NCI-H146 (cell line): ENCODE measurements around the gene ANKS1B.
"Not testable (repeated sequence)": the region's sequence is repeated elsewhere in the genome, so short reads cannot be mapped to it uniquely, and the experiment has no call there.

Source experiments
- DNase-seq: peaks from one replicate; lab custom pipeline; 2025; lab: John Stamatoyannopoulos, UW

The ANKS1B gene

DNA sequence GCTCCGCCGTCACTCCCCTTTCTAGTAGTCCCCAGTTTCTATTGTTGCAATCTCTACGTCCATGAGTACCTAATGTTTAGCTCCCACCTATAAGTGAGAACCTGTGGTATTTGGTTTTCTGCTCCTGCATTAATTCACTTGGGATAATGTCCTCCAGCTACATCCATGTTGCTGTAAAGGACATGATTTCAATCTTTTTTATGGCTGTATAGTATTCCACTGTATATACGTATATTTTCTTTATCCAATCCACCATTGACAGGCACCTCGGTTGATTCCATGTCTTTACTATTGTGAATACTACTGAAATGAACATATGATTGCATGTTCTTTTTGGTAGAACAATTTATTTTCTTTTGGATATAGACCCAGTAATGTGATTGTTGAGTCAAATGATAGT, 114.7 kb downstream of the ANKS1B start:
- no peak for DNase-seq

DNA sequence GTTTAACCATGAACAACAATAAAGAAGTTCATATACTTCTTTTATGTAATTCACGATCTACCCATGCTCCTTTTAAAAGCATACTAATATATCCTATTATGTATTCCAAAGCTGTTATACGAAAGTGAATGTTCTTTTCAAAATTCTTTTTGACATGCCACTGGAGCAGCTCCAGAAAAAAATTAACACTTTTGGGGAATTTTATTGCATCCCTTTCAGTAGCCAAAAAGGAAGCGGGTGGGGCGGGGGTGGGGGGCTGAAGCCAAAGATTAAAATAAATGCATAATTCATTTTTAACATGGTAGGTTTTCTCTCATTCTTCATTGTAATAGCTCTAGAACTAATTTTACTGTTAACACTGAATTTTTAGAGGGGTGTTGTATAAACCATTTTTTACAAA, 123.0 kb downstream of the ANKS1B start:
- no peak for DNase-seq

DNA sequence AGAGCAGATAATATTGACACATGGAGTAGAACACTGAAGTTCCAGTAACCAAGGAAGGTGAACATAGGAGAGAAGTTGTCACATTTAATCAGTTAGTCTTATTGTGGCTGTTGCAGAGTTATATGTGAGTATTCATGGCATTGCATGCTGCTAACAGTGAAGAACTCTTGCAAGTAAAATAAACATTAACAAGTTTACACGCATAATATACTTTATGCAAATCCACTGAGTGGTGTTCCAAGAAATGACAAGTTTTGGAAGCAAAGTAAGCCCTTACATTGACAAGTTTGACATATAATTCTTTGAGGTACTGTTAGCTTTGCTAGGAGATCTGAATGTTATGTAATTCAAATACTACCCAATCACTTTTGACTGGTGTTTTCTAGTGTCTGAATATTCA, 125.6 kb downstream of the ANKS1B start:
- no peak for DNase-seq

DNA sequence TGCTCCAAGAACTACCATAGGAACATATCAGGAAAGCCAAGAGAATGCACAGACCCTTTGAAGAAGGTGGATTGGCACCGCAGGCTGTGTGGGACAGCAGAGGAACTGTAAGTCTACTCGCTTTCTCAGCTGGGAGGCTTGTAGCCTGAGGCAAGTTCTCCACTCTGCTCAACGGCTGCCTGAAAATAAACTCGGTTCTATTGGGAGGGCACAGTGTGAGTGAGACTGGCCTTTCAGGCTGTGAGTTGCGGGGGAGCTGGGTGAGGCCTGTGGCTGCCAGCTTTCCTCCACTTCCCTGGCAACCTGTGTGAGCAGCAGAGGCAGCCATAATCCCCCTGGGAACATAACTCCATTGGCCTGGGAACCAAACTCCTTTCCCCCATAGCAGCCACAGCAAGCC, 132.1 kb downstream of the ANKS1B start:
- no peak for DNase-seq

DNA sequence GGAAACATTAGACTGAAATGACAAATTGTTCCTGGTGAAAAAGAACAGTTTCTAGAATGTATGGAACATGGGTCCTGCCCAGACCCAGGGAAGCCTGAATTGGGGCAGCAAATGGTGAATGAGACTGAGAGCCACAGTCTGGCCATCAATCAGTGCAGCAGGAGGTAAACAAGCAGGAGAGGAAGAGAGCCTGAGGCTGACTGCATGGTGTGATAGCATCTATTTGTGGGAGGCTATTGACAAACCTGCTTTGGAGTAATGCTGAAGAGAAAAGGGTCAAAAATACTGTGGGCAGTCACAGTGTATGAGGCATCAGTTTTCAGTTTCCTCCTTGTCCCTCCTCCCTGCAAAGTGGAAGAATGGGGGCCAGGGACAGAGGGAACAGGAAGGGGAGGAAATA, 136.8 kb downstream of the ANKS1B start:
- DNase-seq, result no peak

DNA sequence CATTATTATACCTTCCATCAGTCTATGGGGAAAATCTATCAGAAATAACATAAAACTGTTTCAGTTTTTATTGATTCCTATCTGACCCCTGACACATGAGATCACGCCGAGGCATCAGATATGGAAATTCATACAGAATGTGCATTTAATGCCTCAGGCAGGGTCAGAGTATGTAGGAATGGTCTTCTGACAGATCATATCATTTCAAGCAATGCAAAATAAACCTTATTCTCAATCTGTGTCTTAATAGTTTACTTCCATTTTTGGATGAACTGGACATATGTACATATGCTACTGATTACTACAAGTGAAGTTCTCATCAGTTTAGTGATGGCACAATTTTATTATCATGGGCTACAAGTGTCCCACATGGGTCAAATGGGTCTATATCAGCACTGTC, 150.0 kb downstream of the ANKS1B start:
- DNase-seq, result no peak

DNA sequence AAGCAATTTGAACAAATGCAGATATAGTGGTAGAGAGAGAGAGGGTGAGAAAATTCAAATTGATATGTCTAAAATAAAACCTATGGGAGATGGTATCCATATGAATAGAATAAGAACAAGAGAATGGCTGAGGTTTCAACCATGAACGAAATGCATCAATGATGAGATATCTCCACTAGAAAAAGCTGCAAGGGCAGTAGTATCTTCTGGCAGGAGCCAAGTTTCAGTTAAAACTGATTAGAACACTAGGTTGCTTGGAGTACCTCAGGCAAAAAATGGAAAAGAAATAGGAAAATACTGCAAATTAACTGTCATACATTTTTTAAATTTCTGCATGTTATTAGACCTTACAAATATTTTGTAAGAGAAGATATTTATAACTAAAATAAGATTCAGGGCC, 151.3 kb downstream of the ANKS1B start:
- no peak for DNase-seq

DNA sequence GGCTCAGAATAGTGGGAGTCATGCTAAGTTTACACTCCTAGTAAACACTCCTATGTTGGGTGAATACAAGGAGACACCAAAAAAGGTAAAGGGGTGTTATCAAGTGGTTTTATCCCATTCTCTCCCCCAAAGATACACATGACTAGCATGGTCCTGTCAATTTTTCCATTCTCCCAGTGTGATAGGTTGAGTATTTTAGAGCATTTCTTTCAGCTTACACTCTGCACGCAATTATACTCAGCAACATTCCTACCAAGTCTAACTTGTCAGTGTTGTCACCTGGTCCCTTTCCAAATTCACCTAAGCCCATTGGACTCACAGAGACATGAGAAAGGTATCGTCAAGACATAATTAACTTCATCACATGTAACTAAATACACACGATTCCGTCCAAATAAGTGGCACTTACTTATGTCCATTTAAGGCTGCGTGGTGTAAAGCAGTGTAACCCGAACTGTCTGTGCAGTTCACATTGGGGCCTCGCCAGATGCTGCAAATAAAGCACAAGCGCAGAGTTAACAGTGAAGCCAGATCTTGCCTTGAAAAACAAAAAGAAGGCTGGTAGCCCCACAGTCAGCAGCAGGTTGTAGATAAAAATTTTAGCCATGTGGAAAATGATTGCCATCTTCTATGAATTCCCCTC, 159.7 kb downstream of the ANKS1B start:
- no peak for DNase-seq

DNA sequence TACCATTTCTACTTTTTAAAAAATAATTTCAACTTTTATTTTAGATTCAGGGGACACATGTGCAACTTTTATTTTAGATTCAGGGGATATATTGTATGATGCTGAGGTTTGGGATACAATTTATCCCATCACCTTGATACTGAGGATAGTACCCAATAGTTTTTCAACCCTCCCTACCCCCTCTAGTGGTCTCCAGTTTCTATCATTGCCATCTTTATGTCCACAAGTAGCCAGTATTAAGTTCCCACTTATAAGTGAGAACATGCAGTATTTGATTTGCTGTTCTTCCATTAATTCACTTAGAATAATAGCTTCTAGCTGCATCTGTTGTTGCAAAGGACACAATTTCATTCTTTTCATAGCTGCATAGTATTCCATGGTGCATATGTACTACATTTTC, 162.5 kb downstream of the ANKS1B start:
- no peak for DNase-seq

DNA sequence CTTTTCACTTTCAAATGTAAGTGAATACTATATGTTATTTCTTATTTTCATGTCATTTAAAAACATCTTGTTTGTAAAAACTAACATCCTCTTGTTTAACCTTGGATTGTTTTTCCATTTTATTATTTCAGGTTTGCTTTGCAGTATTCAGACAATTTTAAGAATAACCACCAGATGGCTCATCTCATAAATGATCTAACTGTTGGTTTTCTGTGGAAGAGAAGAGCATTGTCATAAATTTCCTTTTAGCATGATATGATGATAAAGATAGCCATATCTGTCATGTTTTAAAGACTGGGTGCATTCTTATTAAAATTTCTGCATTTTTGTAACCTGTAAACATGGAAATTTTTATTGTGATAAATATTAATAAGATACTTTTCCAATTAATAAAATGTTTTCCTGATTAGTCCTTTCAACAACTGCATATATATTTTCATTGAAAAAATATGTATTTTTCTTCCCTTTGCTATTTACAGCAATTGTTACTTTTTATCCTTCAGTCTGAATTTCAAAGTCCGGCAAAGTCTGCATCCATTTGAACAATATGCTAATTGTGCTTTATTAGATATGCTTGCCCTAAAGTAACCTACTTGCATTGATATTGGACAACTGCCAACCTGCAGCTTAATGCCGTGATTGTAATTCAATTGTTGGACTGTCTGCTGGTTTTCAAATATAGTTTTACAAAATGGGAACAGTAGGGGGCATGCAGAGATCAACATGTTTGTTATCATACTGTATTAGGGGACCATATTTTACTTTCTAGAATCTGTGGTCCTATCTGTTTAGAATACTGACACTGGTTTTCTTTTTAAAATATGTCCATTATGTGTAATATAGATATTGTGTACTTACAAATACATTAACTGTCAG, 173.8 kb downstream of the ANKS1B start:
- DNase-seq, result peak; percentile 80

DNA sequence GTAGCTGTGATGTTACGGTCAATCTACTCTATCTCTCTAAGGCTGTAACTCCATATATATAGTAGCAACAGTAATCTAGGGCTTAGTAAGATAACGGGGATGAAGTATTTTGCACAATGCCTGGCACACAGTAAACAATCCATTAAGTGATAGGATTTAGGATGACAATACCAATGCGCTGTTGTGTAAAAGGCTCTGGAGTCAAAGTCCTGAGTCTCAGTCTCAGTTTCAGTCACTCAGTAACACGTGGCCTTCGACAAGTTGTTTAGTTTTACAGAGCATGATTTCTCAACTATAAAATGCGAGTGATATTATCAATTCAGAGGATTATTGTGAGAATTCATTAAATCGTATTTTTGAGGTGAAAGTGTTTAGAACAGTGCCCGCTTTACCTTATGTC, 174.8 kb downstream of the ANKS1B start:
- DNase-seq, result no peak

DNA sequence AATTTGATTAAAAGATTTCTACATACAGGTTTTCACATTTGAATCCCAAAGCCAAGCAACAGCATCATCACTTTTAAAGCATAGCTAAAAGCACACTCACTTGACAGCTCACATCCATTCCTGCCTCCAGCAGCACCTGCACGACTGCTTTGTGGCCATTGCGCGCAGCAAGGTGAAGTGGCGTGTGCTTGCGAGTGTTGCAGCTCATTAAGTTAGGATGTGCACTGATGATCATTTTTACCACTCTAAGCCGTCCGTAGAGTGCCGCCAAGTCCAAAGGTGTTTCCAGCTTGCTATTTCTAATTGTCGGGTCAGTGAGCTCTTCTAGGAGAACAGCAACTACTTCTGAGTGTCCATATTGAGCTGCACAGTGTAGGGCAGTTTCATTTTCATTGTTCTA, 178.4 kb downstream of the ANKS1B start:
- no peak for DNase-seq

DNA sequence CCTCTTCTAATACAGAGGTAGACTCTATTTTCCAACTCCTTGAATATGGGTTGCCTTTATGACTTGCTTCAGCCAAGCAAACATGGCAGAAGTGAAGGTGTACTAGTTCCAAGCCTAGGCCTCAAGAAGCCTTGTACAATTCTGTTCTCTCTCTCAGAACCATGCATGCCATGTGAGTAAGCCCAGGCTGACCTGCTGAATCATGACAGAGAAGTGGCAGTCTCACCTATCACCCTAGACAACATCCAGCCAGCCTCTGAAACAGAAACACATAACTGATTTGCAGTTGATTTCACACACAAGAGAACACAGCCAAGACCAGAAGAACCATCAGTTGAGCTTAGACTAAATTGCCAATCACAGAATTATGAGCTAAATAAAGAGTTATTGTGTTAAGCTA, 180.0 kb downstream of the ANKS1B start:
- no peak for DNase-seq

DNA sequence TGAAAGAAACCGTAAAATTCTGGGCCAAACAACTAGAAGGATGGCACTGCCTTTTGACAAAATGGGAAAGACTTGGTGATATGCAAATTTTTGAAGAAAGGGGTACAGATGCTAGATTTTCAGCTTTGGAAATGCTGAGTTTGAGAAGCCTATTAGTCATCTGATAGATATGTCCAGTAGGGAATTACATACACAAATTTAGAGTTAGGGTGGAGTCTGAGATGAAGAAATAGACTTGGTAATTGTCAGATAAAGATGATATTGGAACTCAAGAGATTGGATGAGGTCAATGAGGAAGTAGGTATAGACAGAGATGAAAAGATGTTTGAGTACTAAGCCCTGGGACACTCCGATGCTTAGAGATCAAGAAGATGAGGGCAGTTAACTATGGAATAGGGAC, 184.1 kb downstream of the ANKS1B start:
- no peak for DNase-seq

DNA sequence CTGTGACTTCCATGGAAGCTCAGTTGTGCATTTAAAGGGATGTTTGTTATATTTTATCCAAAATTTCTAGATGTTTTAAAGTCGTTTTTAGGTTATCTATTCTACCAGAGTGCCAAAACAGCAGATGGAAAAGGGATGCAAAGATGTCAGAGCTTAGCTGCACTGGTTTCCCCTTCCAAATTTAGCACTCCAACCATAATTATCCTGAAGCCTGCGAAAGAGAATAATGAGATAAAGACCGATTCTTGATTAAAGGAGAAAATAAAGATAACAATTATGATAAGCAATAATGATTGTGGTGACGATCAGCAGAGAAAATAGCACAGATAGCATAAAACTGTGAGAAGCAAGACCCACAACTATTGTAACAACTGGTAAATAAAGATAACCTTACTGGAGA, 186.8 kb downstream of the ANKS1B start:
- not testable (repeated sequence) for DNase-seq

DNA sequence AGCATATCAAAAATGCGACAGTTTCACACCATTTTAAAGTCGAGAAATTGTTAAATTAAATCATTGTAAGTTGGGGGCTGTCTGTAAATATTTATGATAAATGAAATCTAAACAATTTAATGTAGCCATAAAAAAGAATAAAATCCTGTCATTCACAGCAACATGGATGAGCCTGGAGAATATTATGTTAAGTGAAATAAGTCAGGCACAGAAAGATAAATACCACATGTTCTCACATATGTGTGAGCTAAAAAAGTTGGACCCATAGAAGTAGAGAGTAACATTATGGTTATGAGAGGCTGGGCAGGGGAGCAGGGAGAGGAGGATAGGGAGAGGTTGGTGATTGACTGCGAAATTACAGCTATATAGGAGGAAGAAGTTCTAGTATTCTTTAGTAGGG, 201.3 kb downstream of the ANKS1B start:
- DNase-seq, result no peak

DNA sequence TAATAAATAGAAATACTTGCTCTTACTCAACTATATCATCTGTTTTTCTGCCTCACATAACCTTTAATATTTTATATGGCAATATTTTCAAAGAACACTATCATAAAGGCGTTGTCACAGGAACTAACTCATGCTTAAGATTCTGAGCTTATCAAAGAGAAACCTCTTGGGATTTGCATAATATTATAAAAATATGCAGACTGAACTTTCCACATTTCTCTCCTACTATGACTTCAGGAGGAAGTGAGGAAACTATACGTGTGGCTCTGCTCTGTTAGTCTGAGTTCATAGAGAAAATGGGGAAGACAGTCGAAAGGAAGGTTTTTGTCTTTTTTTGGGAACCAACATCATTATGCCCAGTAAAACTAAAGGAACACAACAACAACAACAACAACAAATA, 212.5 kb downstream of the ANKS1B start:
- no peak for DNase-seq

DNA sequence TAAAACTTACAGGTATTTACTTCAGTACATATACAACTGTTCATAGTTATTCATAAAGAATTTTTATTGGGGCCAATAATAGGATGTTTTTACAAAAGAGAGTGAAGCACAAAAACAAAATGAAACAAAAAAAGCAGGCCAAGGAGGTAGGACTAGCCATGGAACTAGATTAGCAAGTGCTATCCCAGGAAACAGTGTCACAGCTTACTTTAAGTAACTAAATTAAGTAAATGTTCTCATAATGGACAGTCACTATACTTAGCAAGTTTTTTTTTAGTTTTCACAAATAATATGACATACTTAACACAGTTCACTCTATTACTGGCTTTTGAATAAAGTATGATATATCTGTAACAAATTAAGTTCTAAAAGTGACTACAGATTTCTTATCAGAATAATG, 213.1 kb downstream of the ANKS1B start:
- DNase-seq, result no peak

DNA sequence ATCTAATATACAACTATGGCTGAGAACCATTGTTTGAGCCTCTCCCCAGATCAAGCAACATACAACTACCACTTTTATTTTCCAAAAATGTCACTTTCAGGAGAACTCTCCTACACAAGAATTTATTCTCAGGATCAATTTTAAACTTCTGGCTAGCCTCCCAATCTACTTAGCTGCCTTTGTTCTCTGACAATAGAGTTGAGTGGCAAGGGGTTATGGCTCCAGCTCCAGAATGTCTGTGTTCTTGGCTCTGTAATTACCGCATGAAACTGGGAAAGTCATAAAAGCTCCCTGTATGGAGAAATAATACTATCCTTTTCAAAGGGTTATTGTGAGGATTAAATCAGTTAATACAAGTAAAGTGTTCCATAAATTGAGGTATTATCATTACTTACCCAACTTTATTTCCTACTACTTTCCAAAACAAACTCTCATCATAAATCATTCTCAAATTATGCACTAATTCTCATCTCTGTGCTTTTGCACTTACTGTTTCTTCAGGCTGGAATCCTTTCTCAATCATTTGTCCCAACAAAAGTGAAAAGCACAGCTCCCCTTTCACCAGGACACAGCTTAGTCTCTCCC, 215.2 kb downstream of the ANKS1B start:
- DNase-seq, result no peak

DNA sequence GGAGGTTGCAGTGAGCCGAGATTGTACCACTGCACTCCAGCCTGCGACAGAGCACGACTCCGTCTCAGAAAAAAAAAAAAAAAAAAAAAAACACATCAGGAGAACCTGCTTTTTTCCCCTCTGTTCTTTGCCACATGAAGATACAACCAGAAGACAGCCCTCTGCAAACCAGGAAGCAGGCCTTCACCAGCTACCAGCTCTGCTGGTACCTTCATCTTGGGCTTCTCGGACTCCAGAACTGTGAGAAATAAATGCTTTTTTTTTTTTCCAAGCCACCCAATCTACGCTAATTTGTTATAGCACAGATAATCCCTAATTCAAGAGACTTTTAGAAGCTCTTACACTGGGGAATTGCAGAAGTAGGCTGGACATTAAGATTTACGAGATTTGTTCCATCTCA, 216.0 kb downstream of the ANKS1B start:
- DNase-seq, result no peak

DNA sequence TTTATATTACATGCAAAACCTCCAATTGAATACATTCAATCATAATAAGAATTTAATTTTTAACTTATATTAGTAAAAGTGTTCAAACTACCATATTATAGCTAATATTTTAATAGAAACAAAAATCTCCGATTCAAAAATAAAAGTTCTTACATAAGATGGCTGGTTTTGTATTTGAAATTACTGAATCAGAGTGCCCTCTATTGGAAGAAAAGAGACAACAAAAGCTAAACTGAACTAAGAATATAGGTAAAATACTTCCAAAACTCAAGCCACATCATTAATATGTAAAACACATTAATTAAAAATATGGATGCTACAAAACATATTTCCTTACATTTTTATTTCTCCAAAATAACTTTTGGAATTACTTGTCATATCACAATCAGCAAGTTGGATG, 216.9 kb downstream of the ANKS1B start:
- DNase-seq, result peak; percentile 1

DNA sequence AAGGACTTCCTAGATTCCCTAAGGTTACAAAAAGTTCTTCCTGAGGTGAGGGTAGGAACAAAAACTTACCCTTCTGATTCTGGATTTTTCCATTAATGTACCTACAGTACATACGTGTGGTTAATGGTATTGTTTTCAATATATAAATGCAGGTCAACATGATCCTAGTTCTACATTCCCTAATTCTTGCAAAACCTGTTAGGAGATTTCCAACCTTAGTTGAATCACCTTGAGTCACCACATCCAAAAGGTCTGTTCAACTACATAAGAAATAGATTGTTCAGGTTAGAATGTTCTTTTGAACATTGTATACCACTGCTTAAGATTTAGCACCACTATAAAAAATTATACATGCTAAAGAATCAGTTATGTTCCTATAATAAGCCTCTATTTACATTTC, 218.3 kb downstream of the ANKS1B start:
- DNase-seq, result no peak

DNA sequence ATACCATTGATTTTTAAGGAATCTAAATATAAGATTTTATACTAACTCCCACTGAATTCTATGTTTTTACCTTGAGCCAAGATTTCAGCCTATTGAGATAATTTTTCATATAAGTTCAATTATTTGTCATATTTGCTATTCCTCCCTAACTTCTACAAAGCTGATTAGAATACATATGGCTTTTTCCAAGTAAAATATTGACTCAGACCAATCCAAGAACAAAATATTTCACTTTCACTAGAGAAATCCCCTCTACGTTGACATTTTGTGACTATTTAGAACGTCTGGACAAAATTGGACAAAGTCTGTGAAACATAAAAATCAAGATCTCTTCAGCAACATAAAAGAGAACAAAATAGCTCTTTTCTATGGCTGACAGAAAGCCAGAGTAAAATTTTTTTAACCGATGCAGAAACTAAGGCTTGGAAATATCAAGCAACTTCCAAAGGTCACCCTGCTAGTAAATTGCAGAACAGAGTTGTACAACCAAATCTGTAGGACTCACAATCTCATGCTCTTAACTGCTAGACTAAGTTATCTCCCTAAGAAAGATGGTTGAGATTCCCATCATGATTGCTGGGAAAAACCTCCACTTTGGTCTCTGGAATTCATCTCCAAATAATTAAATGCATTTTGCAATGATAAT, 219.1 kb downstream of the ANKS1B start:
- DNase-seq, result no peak
